Mesenchymal stem cell (in vitro differentiated cells and primary cell): ENCODE data around the gene NMT1.
A peak's percentile ranks its signal among the peaks of the same experiment; 100 is the strongest.

Experiments
- DNase-seq: peaks from one replicate; pipeline ENCODE4 v3.0.0-alpha.2; 2013
- H2AFZ ChIP-seq: one replicate; pipeline ENCODE4 v1.6.1; 2013; ENCODE audit warnings: low read depth, mild to moderate bottlenecking, control low read depth, inconsistent platforms, low read length, moderate library complexity
- H2AK5ac ChIP-seq: 2 replicates; pipeline ENCODE4 v1.6.1; 2013; ENCODE audit warnings: low read length, moderate library complexity, mild to moderate bottlenecking, inconsistent platforms; ENCODE audit not compliant: severe bottlenecking
- H2BK120ac ChIP-seq: one replicate; pipeline ENCODE4 v1.6.1; 2013; ENCODE audit warnings: low read depth, mild to moderate bottlenecking, inconsistent platforms, low read length, moderate library complexity
- H2BK12ac ChIP-seq, 2 experiments: one replicate each; pipeline ENCODE4 v1.6.1; 2013; ENCODE audit warnings: inconsistent platforms in 2 of 2, low read length in 2 of 2, mild to moderate bottlenecking in 2 of 2, moderate library complexity in 2 of 2, control low read depth in 1 of 2
- H2BK15ac ChIP-seq: one replicate; pipeline ENCODE4 v1.6.1; 2013; ENCODE audit warnings: mild to moderate bottlenecking, low read depth, inconsistent platforms; ENCODE audit not compliant: poor library complexity, severe bottlenecking
- H2BK5ac ChIP-seq: 2 replicates; pipeline ENCODE4 v1.6.1; 2013; ENCODE audit warnings: low read depth, mild to moderate bottlenecking, low read length, control low read depth, inconsistent platforms; ENCODE audit not compliant: poor library complexity, severe bottlenecking
- H3K14ac ChIP-seq, 2 experiments: one replicate each; pipeline ENCODE4 v1.6.1; 2013; ENCODE audit warnings: inconsistent platforms in 2 of 2, low read length in 2 of 2, control low read depth in 1 of 2, mild to moderate bottlenecking in 1 of 2, moderate library complexity in 1 of 2
- H3K18ac ChIP-seq, 2 experiments: one replicate each; pipeline ENCODE4 v1.6.1; 2013; ENCODE audit warnings: inconsistent platforms in 2 of 2, low read length in 2 of 2, control low read depth in 1 of 2, low read depth in 1 of 2, mild to moderate bottlenecking in 1 of 2
- H3K23ac ChIP-seq, 2 experiments: one replicate each; pipeline ENCODE4 v1.6.1; 2013; ENCODE audit warnings: inconsistent platforms in 2 of 2, low read length in 2 of 2, mild to moderate bottlenecking in 2 of 2, moderate library complexity in 2 of 2, control low read depth in 1 of 2
- H3K27ac ChIP-seq: 2 replicates; pipeline ENCODE4 v1.5.1; 2013; ENCODE audit warnings: mild to moderate bottlenecking, moderate library complexity, low read length, control low read depth, inconsistent platforms; ENCODE audit not compliant: poor library complexity, severe bottlenecking
- H3K27me3 ChIP-seq, 2 experiments: 2 replicates each; pipeline versions ENCODE4 v1.6.1 to v1.7.0; 2013; ENCODE audit warnings: low read length in 2 of 2, mild to moderate bottlenecking in 2 of 2, moderate library complexity in 2 of 2, control low read depth in 1 of 2, inconsistent platforms in 1 of 2; ENCODE audit not compliant: control insufficient read depth in 1 of 2, insufficient read depth in 1 of 2
- H3K36me3 ChIP-seq, 2 experiments: 2 replicates each; pipeline versions ENCODE4 v1.6.1 to v1.7.0; 2013; ENCODE audit warnings: low read length in 2 of 2, control low read depth in 1 of 2, inconsistent platforms in 1 of 2, low read depth in 1 of 2, mild to moderate bottlenecking in 1 of 2; ENCODE audit not compliant: insufficient read depth in 2 of 2, control insufficient read depth in 1 of 2
- H3K4ac ChIP-seq, 2 experiments: one replicate each; pipeline ENCODE4 v1.6.1; 2013; ENCODE audit warnings: inconsistent platforms in 2 of 2, low read length in 2 of 2, mild to moderate bottlenecking in 2 of 2, moderate library complexity in 2 of 2, control low read depth in 1 of 2, low read depth in 1 of 2
- H3K4me1 ChIP-seq: 2 replicates; pipeline ENCODE4 v1.6.1; 2013; ENCODE audit warnings: low read depth, low read length, control low read depth; ENCODE audit not compliant: control insufficient read depth, insufficient read depth
- H3K4me2 ChIP-seq: 2 replicates; pipeline ENCODE4 v1.6.1; 2013; ENCODE audit warnings: low read length, mild to moderate bottlenecking, inconsistent platforms; ENCODE audit not compliant: poor library complexity, severe bottlenecking
- H3K4me3 ChIP-seq, 2 experiments: 2 replicates each; pipeline versions ENCODE4 v1.5.1 to v1.7.0; 2013; ENCODE audit warnings: low read length in 2 of 2, mild to moderate bottlenecking in 2 of 2, control low read depth in 1 of 2, low read depth in 1 of 2; ENCODE audit not compliant: insufficient read depth in 1 of 2
- H3K79me1 ChIP-seq: replicated peaks from 2 replicates; pipeline ENCODE4 v1.6.1; 2013; ENCODE audit warnings: mild to moderate bottlenecking, control low read depth, low read length, inconsistent platforms; ENCODE audit not compliant: poor library complexity, severe bottlenecking
- H3K9ac ChIP-seq: 2 replicates; pipeline ENCODE4 v1.7.0; 2013; ENCODE audit warnings: mild to moderate bottlenecking, low read length, moderate library complexity
- H3K9me3 ChIP-seq: 2 replicates; pipeline ENCODE4 v1.7.0; 2013; ENCODE audit warnings: mild to moderate bottlenecking, low read length; ENCODE audit not compliant: control insufficient read depth
- H4K8ac ChIP-seq: one replicate; pipeline ENCODE4 v1.6.1; 2013; ENCODE audit warnings: inconsistent platforms, mild to moderate bottlenecking, low read length, moderate library complexity
- H4K91ac ChIP-seq: one replicate; pipeline ENCODE4 v1.6.1; 2013; ENCODE audit warnings: mild to moderate bottlenecking, low read length, inconsistent platforms
- WGBS: methylation state at CpG from one replicate; pipeline ENCODE4 v1.1.7; 2013; ENCODE audit warnings: mixed read lengths; 5-methylcytosine and 5-hydroxymethylcytosine counted together

Gene NMT1

GRCh38 chr17:45150911-45151809 is 90.0 kb downstream of the NMT1 start:
- Histone ChIP-seq H3K14ac (no peak overlapping the region), H2BK120ac (no peak overlapping the region), H2AK5ac (no peak overlapping the region), H2BK12ac (no peak overlapping the region), H3K27me3 (no peaks in the 10 kb centered on the region), H3K4me2 (peak overlapping the region; percentile 31), H3K9me3 (no peaks in the 10 kb centered on the region), H3K9ac (peak overlapping the region; percentile 99), H3K36me3 (peaks cover 6% of the 10 kb centered on the region in 2 experiments), H3K79me1 (peaks cover 12% of the 10 kb centered on the region), H4K8ac (no peak overlapping the region), H3K18ac (no peak overlapping the region), H3K4me1 (peaks cover 9% of the 10 kb centered on the region), H3K27ac (peak overlapping the region; percentile 16), H2BK15ac (no peak overlapping the region), H2AFZ (no peak overlapping the region), H3K23ac (no peak overlapping the region), H2BK5ac (no peak overlapping the region), H4K91ac (no peak overlapping the region), H3K4ac (no peak overlapping the region), H3K4me3 (peak overlapping the region in 1 of 2 experiments; percentile 95)
- DNase-seq: peak; percentile 39
- WGBS: 55% methylated on average over 5 of the region's 8 CpGs

- H2BK120ac ChIP-seq: no peak overlapping the region
- H2BK5ac ChIP-seq: no peak overlapping the region
- H2BK15ac ChIP-seq: no peak overlapping the region
- H2BK12ac ChIP-seq: no peak overlapping the region
- no peak overlapping the region for H3K27ac ChIP-seq
- no peak overlapping the region for H3K14ac ChIP-seq
- H3K27me3 ChIP-seq: no peaks in the 10 kb centered on the region
- WGBS: 97% methylated on average over 2 of the region's 4 CpGs
- H3K18ac ChIP-seq: no peak overlapping the region
- H3K79me1 ChIP-seq: peaks cover 12% of the 10 kb centered on the region
- H3K9ac ChIP-seq: no peak overlapping the region
- H3K4me3 ChIP-seq: no peak overlapping the region
- H3K36me3 ChIP-seq: peaks cover 5 to 11% of the 10 kb centered on the region in 2 experiments
- H3K4me2 ChIP-seq: no peak overlapping the region
- no peak overlapping the region for H3K23ac ChIP-seq
- no peak overlapping the region for H2AFZ ChIP-seq
- H3K4me1 ChIP-seq: peaks cover 7% of the 10 kb centered on the region
- H3K4ac ChIP-seq: no peak overlapping the region
- H2AK5ac ChIP-seq: no peak overlapping the region
- H4K91ac ChIP-seq: no peak overlapping the region
- no peak overlapping the region for H4K8ac ChIP-seq
- H3K9me3 ChIP-seq: no peaks in the 10 kb centered on the region
- DNase-seq: no peak
Measured at GRCh38 chr17:45155029-45155428, 93.9 kb downstream of the NMT1 start.

- Histone ChIP-seq H3K27ac (no peak overlapping the region), H3K18ac (no peak overlapping the region), H2AFZ (no peak overlapping the region), H3K79me1 (peaks cover 12% of the 10 kb centered on the region), H3K14ac (no peak overlapping the region), H2BK15ac (no peak overlapping the region), H3K23ac (no peak overlapping the region), H3K4me1 (peaks cover 7% of the 10 kb centered on the region), H3K27me3 (no peaks in the 10 kb centered on the region), H3K4ac (no peak overlapping the region), H2AK5ac (no peak overlapping the region), H2BK5ac (no peak overlapping the region), H4K91ac (no peak overlapping the region), H3K4me3 (no peak overlapping the region), H3K9ac (no peak overlapping the region), H3K36me3 (peaks cover 4 to 11% of the 10 kb centered on the region in 2 experiments), H4K8ac (no peak overlapping the region), H2BK120ac (no peak overlapping the region), H2BK12ac (no peak overlapping the region), H3K4me2 (no peak overlapping the region), H3K9me3 (no peaks in the 10 kb centered on the region)
- DNase-seq: no peak
- WGBS: 92% methylated on average over 2 of the region's 2 CpGs
Measured at GRCh38 chr17:45155483-45155882, 94.4 kb downstream of the NMT1 start.

GRCh38 chr17:45156242-45156641 is 95.1 kb downstream of the NMT1 start:
- no peak overlapping the region for H3K14ac ChIP-seq
- peak; percentile 76 for DNase-seq
- no peak overlapping the region for H2BK5ac ChIP-seq
- no peak overlapping the region for H2BK120ac ChIP-seq
- peaks cover 12% of the 10 kb centered on the region for H3K79me1 ChIP-seq
- no peak overlapping the region for H2AK5ac ChIP-seq
- H3K9ac ChIP-seq: no peak overlapping the region
- no peaks in the 10 kb centered on the region for H3K27me3 ChIP-seq
- H4K91ac ChIP-seq: no peak overlapping the region
- H2BK15ac ChIP-seq: no peak overlapping the region
- H2BK12ac ChIP-seq: no peak overlapping the region
- no peak overlapping the region for H3K4ac ChIP-seq
- peaks cover 4 to 11% of the 10 kb centered on the region in 2 experiments for H3K36me3 ChIP-seq
- no peak overlapping the region for H3K23ac ChIP-seq
- H2AFZ ChIP-seq: no peak overlapping the region
- no peak overlapping the region for H3K27ac ChIP-seq
- H3K4me2 ChIP-seq: no peak overlapping the region
- peaks cover 7% of the 10 kb centered on the region for H3K4me1 ChIP-seq
- H3K4me3 ChIP-seq: no peak overlapping the region
- H4K8ac ChIP-seq: no peak overlapping the region
- no CpG with 5 or more reads among the region's 3 CpGs for WGBS
- no peak overlapping the region for H3K18ac ChIP-seq
- no peaks in the 10 kb centered on the region for H3K9me3 ChIP-seq
